ENCODE results near the gene ARSK. TPM values are rescaled to one million over a fixed set of nuclear protein-coding genes. Genes with fewer than 3 reads are reported as not detected.

Gene ARSK
- total RNA-seq, 1 experiment from 2014 or later: 13.7 TPM

DNA sequence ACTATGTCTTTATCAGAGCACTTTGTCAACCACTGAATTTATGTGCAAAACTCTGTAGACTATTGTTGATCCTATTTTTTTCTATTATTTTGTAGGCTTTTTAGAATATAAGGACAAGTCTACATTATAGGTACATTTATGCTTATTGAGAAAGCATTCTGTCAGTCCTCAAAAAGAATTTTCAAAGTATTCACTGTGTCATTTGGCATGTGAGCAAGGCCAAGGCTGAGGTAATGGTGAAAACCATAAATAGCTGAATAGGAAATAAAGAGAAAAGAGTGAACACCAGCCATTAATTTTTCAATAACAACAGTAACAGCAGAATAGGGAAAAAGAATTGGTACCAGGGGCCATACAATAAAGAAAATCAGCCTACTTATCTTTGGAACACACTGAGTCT lies 21.1 kb upstream of the ARSK start:
- in situ Hi-C loops (cut with HindIII; ENCODE audit: low pct_unique_long_range_greater_than_20kb, low sequenced_read_pairs): no loop called here
- POLR2A ChIA-PET: no interaction called here
- H3K9me3 ChIP-seq (ENCODE audit: control insufficient read depth, insufficient read depth, low read depth, low read length): no peaks in the 10 kb centered on the region
- intact Hi-C loops (cut with micrococcal nuclease; ENCODE audit: unreplicated experiment): no loop called here
- TSS peak; percentile 32 for BruUV-seq (replicated peaks)
- no peak overlapping the region for H3K4me3 ChIP-seq (ENCODE audit: low read depth in 2 of 2, low read length in 2 of 2)
- no peak for ATAC-seq
- no peak for DNase-seq (ENCODE audit: low read depth, low spot score)
- CTCF ChIA-PET: no interaction called here
- TF ChIP-seq POLR2AphosphoS5 (IDR thresholded peaks at IDR 0.05; ENCODE audit: low read depth, low read length) (no peak), SIN3A (IDR thresholded peaks at IDR 0.05; ENCODE audit: borderline replicate concordance, insufficient read depth, low read depth, low read length) (no peak), TCF7L2 (IDR thresholded peaks at IDR 0.05; ENCODE audit: low read depth, low read length) (no peak)
- TF ChIP-seq, protein P1, sequence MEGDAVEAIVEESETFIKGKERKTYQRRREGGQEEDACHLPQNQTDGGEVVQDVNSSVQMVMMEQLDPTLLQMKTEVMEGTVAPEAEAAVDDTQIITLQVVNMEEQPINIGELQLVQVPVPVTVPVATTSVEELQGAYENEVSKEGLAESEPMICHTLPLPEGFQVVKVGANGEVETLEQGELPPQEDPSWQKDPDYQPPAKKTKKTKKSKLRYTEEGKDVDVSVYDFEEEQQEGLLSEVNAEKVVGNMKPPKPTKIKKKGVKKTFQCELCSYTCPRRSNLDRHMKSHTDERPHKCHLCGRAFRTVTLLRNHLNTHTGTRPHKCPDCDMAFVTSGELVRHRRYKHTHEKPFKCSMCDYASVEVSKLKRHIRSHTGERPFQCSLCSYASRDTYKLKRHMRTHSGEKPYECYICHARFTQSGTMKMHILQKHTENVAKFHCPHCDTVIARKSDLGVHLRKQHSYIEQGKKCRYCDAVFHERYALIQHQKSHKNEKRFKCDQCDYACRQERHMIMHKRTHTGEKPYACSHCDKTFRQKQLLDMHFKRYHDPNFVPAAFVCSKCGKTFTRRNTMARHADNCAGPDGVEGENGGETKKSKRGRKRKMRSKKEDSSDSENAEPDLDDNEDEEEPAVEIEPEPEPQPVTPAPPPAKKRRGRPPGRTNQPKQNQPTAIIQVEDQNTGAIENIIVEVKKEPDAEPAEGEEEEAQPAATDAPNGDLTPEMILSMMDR (IDR thresholded peaks at IDR 0.05): no peak
- TF ChIP-seq, protein P2, sequence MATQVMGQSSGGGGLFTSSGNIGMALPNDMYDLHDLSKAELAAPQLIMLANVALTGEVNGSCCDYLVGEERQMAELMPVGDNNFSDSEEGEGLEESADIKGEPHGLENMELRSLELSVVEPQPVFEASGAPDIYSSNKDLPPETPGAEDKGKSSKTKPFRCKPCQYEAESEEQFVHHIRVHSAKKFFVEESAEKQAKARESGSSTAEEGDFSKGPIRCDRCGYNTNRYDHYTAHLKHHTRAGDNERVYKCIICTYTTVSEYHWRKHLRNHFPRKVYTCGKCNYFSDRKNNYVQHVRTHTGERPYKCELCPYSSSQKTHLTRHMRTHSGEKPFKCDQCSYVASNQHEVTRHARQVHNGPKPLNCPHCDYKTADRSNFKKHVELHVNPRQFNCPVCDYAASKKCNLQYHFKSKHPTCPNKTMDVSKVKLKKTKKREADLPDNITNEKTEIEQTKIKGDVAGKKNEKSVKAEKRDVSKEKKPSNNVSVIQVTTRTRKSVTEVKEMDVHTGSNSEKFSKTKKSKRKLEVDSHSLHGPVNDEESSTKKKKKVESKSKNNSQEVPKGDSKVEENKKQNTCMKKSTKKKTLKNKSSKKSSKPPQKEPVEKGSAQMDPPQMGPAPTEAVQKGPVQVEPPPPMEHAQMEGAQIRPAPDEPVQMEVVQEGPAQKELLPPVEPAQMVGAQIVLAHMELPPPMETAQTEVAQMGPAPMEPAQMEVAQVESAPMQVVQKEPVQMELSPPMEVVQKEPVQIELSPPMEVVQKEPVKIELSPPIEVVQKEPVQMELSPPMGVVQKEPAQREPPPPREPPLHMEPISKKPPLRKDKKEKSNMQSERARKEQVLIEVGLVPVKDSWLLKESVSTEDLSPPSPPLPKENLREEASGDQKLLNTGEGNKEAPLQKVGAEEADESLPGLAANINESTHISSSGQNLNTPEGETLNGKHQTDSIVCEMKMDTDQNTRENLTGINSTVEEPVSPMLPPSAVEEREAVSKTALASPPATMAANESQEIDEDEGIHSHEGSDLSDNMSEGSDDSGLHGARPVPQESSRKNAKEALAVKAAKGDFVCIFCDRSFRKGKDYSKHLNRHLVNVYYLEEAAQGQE (IDR thresholded peaks at IDR 0.05; ENCODE audit: insufficient read depth in 1 of 2, low read depth in 2 of 2, low read length in 1 of 2): no peak
- H3K36me3 ChIP-seq (ENCODE audit: control insufficient read depth, insufficient read depth, low read length): peaks cover 11% of the 10 kb centered on the region
- H3K4me1 ChIP-seq (ENCODE audit: control insufficient read depth, insufficient read depth, low read length): no peaks in the 10 kb centered on the region
- no peaks in the 10 kb centered on the region for H3K27me3 ChIP-seq (ENCODE audit: control insufficient read depth, insufficient read depth, low read length)
- H3K27ac ChIP-seq (ENCODE audit: low read length): no peak overlapping the region

DNA sequence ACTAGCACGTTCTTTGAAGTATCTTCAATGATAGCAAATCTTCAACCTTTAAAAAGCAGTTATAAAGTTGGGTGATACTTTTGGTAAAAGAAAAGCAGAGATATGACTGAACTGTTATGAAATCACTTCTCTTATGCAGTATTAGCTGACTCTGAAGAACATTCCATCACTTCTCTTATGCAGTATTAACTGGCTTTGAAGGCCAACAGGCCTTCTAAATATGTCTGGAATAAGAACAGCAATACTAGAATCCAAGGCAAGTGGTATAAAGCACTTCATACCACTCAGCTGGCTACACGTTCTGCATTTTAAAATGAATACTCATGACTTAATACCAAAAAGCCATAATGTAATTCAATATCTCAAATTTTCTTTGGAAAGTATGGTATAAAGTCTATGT lies 17.4 kb upstream of the ARSK start:
- H3K4me3 ChIP-seq (ENCODE audit: low read depth in 2 of 2, low read length in 2 of 2): no peak overlapping the region
- no peak overlapping the region for H3K27ac ChIP-seq (ENCODE audit: low read length)
- H3K9me3 ChIP-seq (ENCODE audit: control insufficient read depth, insufficient read depth, low read depth, low read length): no peaks in the 10 kb centered on the region
- no peaks in the 10 kb centered on the region for H3K4me1 ChIP-seq (ENCODE audit: control insufficient read depth, insufficient read depth, low read length)
- ChIA-PET POLR2A (no interaction called here), CTCF (interaction anchor here (0.6 kb wide), 1 partner anchor 401 kb away, joined by 4 read pairs; no protein-coding TSS in a partner anchor)
- H3K27me3 ChIP-seq (ENCODE audit: control insufficient read depth, insufficient read depth, low read length): no peaks in the 10 kb centered on the region
- ATAC-seq (no peak), DNase-seq (ENCODE audit: low read depth, low spot score) (no peak)
- peaks cover 28% of the 10 kb centered on the region for H3K36me3 ChIP-seq (ENCODE audit: control insufficient read depth, insufficient read depth, low read length)
- in situ Hi-C loops (cut with HindIII; ENCODE audit: low pct_unique_long_range_greater_than_20kb, low sequenced_read_pairs) (no loop called here), intact Hi-C loops (cut with micrococcal nuclease; ENCODE audit: unreplicated experiment) (no loop called here)
- TF ChIP-seq TCF7L2 (IDR thresholded peaks at IDR 0.05; ENCODE audit: low read depth, low read length) (no peak), SIN3A (IDR thresholded peaks at IDR 0.05; ENCODE audit: borderline replicate concordance, insufficient read depth, low read depth, low read length) (no peak), POLR2AphosphoS5 (IDR thresholded peaks at IDR 0.05; ENCODE audit: low read depth, low read length) (no peak)
- TF ChIP-seq, protein P1 (IDR thresholded peaks at IDR 0.05): no peak
- TF ChIP-seq, protein P2 (IDR thresholded peaks at IDR 0.05; ENCODE audit: insufficient read depth in 1 of 2, low read depth in 2 of 2, low read length in 1 of 2): no peak
- no TSS peak for BruUV-seq (replicated peaks)

Data from Panc1 (cell line).